ENCODE data around the gene MAN2B2.

MAN2B2 gene

GRCh38 chr4:6574747-6575502 lies at the start of gene MAN2B2:
MAN2B2 (plus strand) TSS chr4:6575189; CDS start chr4:6575211, 22 bp downstream.
- peak; percentile 84 to 87 for DNase-seq

- DNase-seq, result no peak
Observed at GRCh38 chr4:6525474-6525873, 49.5 kb upstream of the MAN2B2 start.

- no peak for DNase-seq
Observed at GRCh38 chr4:6526156-6526555, 48.8 kb upstream of the MAN2B2 start.

DNA sequence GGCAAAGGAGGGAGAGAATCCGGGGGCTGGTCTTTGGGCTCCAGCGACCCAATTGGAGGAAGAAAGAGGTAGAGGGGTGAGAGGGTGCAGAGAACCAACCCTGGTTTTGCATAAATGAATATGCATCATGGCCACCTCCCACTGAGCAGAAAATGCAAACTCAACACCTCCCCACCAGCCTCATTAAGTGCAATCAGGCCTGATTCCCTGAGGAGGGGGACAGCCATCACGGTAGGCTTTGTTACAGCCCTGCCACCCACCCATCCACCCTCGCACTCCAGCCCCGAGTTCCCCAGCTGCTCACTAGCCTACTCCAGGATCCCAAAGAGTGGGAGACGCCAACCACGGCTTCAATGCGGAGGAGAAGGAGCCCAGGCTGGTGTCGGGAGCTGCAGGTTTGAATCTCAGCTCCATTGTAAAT lies 48.3 kb upstream of the MAN2B2 start:
- DNase-seq, result no peak

GRCh38 chr4:6527259-6527658 lies 47.7 kb upstream of the MAN2B2 start:
- DNase-seq, result no peak

- no peak for DNase-seq
Observed at GRCh38 chr4:6527683-6528595, 47.0 kb upstream of the MAN2B2 start.

- DNase-seq, result no peak
Observed at GRCh38 chr4:6529021-6529420, 46.0 kb upstream of the MAN2B2 start.

DNA sequence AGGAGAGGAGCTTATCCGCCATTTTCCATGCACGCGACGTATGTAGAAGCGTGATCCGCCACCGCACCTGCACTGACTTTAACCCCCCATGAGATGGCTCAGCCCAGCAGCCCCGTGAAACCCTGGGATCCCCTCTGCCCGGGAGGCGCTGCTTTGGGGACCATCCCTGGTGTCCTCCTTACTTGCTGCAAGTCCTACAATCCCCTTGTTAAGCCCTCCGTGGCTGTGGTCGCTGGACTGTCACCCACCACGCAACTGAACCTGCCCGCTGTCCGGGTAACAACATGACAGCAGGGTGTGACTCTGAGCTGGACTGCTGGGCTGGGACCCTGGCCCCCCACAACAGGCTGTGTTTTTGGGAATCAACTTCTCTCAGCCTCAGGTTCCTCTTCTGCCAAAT lies 44.7 kb upstream of the MAN2B2 start:
- no peak for DNase-seq

- DNase-seq, result no peak
Observed at GRCh38 chr4:6530964-6531363, 44.0 kb upstream of the MAN2B2 start.

- DNase-seq, result no peak
Observed at GRCh38 chr4:6532102-6532501, 42.9 kb upstream of the MAN2B2 start.

- DNase-seq, result no peak
Observed at GRCh38 chr4:6532658-6533057, 42.3 kb upstream of the MAN2B2 start.

DNA sequence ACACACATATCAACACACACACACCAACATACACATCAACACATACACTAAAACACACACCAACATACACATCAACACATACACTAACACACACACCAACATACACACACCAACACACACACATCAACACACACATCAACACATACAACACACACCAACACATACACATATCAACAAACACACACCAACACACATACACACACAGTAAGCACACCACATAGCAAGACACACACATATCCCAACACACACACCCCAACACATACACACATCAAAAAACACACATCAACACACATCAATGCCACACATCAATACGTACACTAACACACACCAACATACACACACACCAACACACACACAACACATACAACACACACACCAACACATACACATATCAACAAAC lies 40.9 kb upstream of the MAN2B2 start:
- no peak for DNase-seq

- no peak for DNase-seq
Observed at GRCh38 chr4:6534618-6535328, 40.2 kb upstream of the MAN2B2 start.

GRCh38 chr4:6535329-6535692 lies 39.7 kb upstream of the MAN2B2 start:
- no peak for DNase-seq

GRCh38 chr4:6535706-6536105 lies 39.3 kb upstream of the MAN2B2 start:
- no peak for DNase-seq

DNA sequence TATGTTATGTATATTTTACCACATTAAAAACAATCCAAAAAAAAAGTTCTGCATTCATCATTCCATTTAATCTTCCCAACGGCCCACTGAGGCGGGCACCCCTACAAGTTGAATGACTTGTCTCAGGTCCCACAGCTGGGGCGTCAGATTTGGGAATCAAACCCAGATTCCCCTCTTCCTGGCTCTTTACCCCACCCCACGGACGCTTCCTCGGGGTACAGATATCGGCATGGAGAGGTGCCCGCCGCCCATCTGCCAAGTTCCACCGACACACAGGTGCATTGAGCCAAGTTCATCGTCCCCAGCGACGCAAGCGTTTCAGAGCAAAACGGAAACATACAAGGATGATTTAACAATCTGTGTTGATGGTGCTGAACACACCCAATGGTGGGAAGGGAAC lies 36.9 kb upstream of the MAN2B2 start:
- no peak for DNase-seq

GRCh38 chr4:6538575-6538974 lies 36.4 kb upstream of the MAN2B2 start:
- no peak for DNase-seq

GRCh38 chr4:6539009-6539764 lies 35.8 kb upstream of the MAN2B2 start:
- no peak for DNase-seq

DNA sequence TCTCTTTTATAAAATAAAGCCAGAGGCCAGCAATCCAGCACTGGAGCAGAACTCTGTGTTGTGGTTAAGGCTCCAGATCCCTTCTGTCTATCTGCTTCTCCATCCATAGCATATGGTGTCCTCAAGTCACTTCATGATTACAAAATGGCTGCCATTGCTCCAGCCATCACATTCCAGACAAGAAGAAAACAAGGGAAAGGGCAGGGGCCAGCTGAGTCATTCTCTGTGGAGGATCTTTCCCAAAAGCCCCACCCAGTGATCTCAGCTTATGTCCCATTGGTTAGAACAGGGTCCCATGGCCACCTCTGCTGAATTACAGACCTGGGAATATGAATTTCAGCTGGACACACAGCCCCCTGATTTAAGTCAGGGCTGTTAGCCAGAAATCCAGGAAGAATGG lies 34.1 kb upstream of the MAN2B2 start:
- DNase-seq, result no peak

DNA sequence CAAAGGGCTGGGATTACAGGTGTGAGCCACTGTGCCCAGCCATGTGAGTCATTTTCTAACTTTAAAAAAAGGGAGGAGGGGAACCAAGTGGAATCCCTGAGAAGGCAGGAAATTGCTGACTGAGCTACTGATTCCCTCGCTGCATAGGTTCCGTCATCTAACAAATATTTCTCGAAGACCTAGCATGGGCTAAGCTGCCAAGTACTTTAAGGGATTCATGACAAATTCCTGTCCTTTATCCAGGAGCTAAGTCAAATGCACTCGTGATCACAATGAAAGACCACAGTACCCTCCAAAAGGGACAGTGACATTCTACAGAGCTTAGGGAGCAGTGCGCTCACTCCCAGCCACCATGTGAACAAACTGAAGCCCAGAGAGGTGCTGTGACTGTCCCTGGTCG lies 33.2 kb upstream of the MAN2B2 start:
- DNase-seq, result no peak

DNA sequence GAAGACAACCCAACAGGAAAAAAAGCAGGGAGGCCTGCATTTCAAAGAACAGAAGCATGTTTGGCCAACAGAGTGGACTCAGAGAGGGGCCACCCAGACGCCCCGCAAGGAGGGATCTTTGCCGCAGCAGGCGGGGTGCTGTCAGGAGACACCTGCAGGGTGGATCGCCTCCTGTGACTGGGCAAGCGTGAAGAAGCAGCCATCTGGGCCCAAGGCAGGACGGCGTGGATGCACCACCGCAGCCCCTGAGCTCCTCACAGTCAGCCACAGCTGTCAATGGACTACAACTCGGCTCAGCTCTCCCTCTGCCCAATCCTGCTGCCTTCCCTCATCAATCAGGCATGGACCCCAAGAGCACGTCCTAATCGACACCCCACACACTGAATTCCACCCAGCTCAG lies 32.0 kb upstream of the MAN2B2 start:
- no peak for DNase-seq

DNA sequence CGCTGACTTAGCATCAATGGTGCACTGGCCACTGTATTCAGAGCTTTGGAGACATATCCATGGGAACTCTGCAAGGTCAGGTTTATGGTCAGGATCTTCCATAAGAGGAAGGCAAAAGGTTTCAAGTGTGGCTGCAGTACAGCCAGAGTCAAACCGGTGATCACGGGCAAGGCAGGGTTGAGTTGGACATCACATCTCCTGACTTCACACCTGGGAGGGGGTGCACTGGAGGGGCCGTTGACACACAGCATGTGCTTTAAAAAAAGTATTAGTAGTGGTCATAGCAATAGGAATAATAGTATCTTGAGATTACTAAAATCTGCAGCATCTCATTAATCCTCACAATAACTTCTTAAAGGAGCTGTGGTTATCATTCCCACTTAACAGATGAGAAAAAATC lies 28.9 kb upstream of the MAN2B2 start:
- no peak for DNase-seq
